Kidney tubule cell (primary cell): ENCODE data around the gene GJA1.
"Not testable (repeated sequence)": the region's sequence is repeated elsewhere in the genome, so short reads cannot be mapped to it uniquely, and the experiment has no call there.

ENCODE experiments used
- DNase-seq: peaks from one replicate; pipeline ENCODE4 v3.0.0-alpha.2; 2018; ENCODE audit warnings: low spot score

Gene GJA1

GRCh38 chr6:121437851-121438651 is 2.6 kb downstream of the GJA1 start:
- peak; percentile 48 for DNase-seq

- no peak for DNase-seq
Measured at GRCh38 chr6:121438869-121439268, 3.4 kb downstream of the GJA1 start.

GRCh38 chr6:121439475-121439874 is 4.0 kb downstream of the GJA1 start:
- no peak for DNase-seq

GRCh38 chr6:121439926-121440325 is 4.5 kb downstream of the GJA1 start:
- no peak for DNase-seq

GRCh38 chr6:121441477-121441876 is 6.0 kb downstream of the GJA1 start:
- DNase-seq, result no peak

GRCh38 chr6:121442576-121442975 is 7.1 kb downstream of the GJA1 start:
- DNase-seq, result no peak

- DNase-seq, result peak; percentile 43
Measured at GRCh38 chr6:121443971-121444541, 8.6 kb downstream of the GJA1 start.

- not testable (repeated sequence) for DNase-seq
Measured at GRCh38 chr6:121446705-121447104, 11.3 kb downstream of the GJA1 start.

- not testable (repeated sequence) for DNase-seq
Measured at GRCh38 chr6:121447746-121448145, 12.3 kb downstream of the GJA1 start.

GRCh38 chr6:121448528-121448927 is 13.1 kb downstream of the GJA1 start:
- DNase-seq, result not testable (repeated sequence)

GRCh38 chr6:121449331-121449730 is 13.9 kb downstream of the GJA1 start:
- no peak for DNase-seq

GRCh38 chr6:121450242-121450641 is 14.8 kb downstream of the GJA1 start:
- no peak for DNase-seq

GRCh38 chr6:121451250-121451649 is 15.8 kb downstream of the GJA1 start:
- no peak for DNase-seq

GRCh38 chr6:121453191-121453590 is 17.7 kb downstream of the GJA1 start:
- DNase-seq, result no peak

- DNase-seq, result no peak
Measured at GRCh38 chr6:121460170-121460569, 24.7 kb downstream of the GJA1 start.

- DNase-seq, result no peak
Measured at GRCh38 chr6:121463087-121463486, 27.6 kb downstream of the GJA1 start.

GRCh38 chr6:121465101-121465500 is 29.7 kb downstream of the GJA1 start:
- peak; percentile 33 for DNase-seq

- DNase-seq, result no peak
Measured at GRCh38 chr6:121479486-121480098, 44.1 kb downstream of the GJA1 start.

GRCh38 chr6:121480099-121480713 is 44.8 kb downstream of the GJA1 start:
- DNase-seq, result no peak

GRCh38 chr6:121482004-121482693 is 46.7 kb downstream of the GJA1 start:
- peak; percentile 76 for DNase-seq

- DNase-seq, result no peak
Measured at GRCh38 chr6:121482751-121483150, 47.3 kb downstream of the GJA1 start.

- DNase-seq, result no peak
Measured at GRCh38 chr6:121485359-121485811, 49.9 kb downstream of the GJA1 start.
